Pulmonary artery endothelial cell (primary cell): ENCODE results near the gene LRRC55. TPM values are rescaled to one million over a fixed set of nuclear protein-coding genes. Genes with fewer than 3 reads are reported as not detected.

Experiments
- DNase-seq: peaks from one replicate; pipeline ENCODE4 v3.0.0-alpha.2; 2011; ENCODE audit warnings: low read depth, low spot score
- total RNA-seq: library from RNA; depleted of rRNA; stranded (reverse); fragments of >200 nt; gene quantifications from 2 replicates; pipeline ENCODE4 v1.2.3, GENCODE V29; 2014

Gene LRRC55, protein sequence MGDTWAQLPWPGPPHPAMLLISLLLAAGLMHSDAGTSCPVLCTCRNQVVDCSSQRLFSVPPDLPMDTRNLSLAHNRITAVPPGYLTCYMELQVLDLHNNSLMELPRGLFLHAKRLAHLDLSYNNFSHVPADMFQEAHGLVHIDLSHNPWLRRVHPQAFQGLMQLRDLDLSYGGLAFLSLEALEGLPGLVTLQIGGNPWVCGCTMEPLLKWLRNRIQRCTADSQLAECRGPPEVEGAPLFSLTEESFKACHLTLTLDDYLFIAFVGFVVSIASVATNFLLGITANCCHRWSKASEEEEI
- total RNA-seq, result not detected in 2 replicates

DNA sequence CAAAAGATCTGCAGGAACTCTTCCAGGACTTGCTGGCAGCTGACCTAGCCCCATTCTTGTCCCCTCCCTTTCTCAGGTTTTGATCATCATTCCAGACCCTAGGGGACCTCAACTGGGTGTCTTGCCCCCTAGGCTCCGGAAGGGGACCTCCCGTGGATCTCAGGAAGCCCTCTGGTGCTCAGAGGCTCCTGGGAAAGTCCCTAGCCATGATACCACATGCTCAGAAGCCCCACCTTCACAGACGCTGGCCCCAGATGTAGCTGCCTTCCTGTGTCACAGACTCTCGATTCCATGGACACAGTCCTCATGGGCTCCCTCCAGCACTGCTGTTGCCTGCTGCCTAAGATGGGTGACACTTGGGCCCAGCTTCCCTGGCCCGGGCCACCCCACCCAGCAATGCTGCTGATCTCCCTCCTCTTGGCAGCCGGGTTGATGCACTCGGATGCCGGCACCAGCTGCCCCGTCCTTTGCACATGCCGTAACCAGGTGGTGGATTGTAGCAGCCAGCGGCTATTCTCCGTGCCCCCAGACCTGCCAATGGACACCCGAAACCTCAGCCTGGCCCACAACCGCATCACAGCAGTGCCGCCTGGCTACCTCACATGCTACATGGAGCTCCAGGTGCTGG lies at the start of gene LRRC55:
TSS of gene LRRC55 (plus strand) at position 276 of the 628 bp plus-strand sequence. CDS start at position 346, 70 bp downstream.
- no peak for DNase-seq

DNA sequence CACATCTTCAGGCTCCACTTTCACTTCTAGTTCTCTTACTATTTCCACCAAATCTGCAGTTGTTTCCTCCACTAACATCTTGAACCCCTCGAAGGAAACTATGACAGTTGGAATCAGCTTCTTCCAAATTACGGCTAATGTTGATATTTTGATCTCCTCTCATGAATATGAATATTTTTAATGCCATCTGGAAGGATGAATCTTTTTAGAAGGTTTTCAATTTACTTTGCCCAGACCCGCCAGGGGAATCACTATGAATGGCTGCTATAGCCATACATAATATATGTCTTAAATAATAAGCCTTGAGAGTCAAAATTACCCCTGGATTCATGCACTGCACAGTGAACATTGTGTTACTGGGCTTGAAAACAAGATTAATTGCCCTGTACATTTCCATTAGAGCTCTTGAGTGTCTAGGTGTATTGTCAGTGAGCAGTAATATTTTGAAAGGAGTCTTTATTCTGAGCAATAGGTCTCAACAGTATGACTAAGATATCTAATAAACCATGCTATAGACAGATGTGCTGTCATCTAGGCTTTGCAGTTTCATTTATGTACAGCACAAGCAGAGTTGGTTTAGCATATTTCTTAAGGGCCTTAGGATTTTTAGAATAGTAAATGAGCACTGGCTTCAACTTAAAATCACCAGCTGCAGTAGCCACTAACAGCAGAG lies 48.3 kb upstream of the LRRC55 start:
- no peak for DNase-seq

DNA sequence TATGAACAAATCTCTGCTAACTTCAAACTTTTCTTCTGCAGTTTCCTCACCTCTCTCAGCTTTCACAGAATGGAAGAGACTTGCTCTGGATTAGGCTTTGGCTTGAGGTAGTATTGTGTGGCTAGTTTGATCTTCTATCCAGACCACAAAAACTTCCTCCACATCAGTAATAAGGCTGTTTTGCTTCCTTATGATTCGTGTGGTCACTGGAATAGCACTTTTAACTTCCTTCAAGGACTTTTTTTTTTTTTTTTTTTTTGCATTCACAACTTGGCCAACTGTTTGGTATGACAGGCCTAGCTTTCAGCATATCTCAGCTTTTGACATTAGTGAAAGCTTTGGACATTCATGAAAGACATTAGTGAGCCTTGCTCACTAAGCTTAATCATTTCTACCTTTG lies 47.5 kb upstream of the LRRC55 start:
- DNase-seq, result no peak

DNA sequence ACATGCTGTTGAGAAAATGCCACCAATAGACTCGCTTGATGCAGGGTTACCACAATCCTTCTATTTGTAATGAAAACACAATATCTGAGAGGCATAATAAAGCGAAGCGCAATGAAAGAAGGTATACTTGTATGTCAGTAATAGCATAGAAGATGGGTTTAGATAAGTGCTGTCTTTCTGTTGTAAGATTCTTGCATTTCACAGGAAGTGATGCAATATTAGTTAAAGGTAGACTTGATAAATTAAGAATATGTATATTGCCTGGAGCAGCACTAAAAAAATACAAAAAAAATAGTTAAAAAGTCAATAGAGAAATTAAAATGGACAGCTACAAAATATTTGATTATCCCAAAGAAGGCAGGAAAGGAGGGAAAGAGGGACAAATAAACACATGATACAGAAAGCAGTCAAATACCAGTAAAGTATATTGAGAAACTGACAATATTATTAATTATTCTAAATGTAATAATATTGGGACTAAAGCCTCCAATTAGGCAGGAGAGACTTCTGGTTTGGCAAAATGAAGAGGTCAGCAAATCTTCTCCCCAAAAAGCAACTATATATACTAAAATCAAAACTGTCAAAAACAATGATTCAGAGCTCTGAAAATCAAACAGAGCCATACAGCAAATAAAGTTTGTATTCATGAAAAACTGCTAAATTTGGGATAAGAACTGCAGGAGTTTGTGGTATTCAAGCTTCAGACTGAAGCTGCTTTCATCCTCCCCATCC lies 46.6 kb upstream of the LRRC55 start:
- no peak for DNase-seq

DNA sequence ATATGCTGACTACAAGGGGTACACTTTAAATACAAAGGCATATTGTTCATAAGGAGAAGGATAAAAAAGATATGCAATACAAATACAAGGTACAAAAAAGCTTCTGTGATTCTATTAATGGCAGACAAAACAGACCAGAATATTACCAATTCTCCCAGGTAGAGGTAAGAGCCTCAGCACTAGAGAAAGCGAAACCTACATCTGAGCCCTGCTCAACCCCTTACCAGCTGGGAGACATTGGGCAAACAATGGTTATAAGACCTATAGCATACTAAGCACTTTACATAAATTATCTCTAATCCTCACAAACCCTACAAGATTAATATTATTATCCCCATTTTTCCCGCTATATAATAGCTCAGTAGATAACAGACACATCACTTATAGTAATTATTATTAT lies 41.2 kb upstream of the LRRC55 start:
- DNase-seq, result no peak

DNA sequence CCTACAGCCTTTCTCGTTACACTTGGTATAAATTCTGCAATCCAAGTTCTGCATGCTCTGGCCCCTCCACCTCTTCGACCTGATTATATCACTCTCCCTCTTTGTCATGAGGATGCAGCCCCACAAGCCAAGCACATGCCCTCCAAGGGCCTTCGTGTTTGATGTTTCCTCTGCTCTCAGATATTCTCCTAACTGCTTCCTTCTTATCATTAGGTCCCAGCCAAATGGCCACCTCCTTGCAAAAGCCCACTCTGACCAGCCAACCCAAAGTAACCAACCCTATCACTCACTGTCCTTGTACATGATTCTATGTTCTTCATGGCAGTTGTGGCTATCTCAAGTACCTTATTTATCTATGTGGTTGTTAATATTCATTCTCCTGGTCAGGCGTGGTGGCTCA lies 38.3 kb upstream of the LRRC55 start:
- DNase-seq, result no peak

DNA sequence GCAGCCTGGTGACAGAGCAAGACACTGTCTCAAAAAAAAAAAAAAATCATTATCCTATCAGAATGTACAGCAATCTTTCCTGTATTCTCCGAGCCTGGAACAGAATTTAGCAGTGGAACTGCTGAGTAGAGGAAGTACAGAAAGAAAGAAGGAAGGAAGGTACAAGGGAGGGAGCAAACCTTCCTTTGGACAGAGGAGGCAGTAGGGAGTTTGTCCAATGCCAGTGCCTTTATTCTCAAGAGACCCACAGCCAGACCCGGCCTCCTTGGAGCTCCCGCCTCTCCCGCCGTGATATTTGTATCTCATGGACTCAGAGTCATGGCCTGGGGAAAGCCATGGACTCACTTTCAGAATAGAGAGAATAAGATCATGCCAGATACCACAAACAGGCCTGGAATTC lies 37.7 kb upstream of the LRRC55 start:
- no peak for DNase-seq

DNA sequence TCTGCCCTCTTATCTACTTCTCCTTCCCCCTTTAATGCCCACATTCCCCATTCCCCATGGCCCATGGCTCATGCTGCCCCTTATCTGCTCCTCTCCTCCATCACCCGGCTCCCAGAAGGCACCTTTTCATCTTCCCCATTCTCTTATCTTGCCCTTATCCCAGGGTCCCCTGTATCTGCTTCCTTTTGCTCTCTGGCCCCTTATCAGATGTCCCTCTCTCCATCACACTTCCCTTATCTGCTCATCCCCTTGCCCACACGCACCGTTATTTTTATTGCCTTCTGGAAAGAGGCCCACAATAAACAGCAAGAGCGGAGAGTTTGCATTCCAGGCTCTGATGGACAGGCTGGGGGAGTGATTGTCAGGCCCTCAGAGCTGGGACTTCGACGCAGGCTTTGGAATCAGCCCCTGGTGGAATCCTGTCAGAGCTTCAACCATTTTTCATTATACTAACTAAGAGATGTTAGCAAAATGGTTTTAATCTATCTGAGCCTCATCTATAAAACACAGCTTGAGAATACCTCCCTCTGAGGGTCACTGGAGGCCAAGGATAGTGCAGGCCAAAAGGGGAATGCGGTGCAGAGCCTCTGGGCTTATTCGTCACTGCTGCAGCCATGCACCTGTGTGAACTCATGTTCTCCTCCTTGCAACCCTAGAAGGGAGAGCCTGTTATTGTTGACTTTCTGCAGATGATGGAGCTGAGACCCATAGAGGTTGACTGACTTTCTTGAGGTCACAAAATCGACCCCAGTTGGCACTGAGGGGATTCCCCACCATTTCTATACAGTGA lies 37.0 kb upstream of the LRRC55 start:
- DNase-seq, result no peak

DNA sequence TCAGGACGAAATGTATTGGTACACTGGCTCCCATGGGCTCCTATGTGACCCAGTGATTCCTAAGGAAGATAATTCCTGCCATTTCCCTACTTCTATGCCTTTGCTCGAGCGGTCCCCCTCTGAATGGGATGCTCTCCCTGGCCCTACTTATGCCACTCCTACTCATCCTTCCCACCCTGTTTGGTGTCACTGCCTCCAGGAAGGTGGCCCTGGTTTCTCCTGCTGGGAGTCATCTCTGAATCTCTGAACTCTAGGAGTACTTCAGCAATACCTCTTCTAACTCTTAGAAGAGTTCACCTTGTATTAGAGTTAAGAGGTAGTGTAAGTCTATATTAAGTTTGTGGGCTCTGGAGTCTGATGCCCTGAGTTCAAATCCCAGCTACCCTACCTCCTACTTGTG lies 35.5 kb upstream of the LRRC55 start:
- DNase-seq, result no peak

DNA sequence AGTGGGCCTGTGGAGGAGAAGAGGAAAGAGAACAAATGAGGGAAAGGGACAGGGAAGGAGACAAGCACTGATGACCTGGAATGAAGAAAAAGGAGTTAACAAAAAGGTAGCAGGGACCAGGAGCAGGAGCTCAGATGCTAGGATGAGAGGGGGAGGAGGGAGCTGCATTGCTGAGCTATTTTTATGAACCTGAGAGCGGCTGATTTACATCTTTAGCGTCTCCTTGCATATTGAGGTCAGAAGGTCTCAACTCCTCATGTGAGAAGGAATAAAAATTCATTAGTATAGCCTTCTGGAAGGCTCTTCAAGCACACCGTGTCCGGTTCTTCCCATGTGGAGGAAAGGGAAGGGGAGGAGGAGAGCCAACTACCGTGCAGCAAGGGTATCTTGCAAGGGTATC lies 33.1 kb upstream of the LRRC55 start:
- DNase-seq, result no peak

DNA sequence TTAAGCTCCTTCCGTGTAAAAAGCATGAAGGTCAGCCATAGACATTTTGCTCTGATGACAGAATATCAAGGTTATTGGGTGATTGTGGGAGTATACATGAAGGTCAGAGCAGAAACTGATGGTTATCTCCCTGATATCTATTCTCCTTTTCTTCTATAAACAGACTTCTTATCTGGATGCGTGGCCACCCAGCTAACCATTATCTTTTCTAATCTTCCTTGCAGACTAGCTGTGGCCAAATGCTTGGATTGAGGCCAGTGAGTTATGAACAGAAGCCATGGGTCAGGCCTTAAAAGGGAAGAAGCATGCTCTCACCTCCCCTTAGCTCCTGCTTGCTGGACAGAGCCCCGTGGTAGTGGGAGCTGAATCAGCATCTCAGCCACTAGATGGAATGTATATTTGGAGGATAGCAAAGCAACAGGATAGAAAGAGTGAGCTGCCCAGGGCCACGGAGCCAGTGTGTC lies 31.3 kb upstream of the LRRC55 start:
- DNase-seq, result no peak

DNA sequence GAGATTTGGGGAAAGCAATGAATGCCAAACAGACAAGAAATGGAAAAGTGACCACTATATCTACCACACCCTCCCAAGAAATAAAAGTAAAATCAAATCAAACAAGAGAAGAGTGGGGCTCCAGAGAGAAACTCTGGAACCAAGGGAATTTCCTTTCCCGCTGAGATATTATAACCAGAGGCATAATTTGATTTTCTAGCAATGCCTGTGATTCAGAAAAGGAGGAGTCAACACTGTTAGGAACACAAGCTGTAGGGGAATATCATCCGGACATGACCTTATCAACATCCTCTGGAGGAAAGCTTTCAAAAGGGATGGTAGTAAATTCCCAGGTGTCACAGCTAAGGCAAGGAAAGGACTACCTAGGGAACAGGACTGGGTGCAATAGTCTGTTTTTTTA lies 29.6 kb upstream of the LRRC55 start:
- no peak for DNase-seq

DNA sequence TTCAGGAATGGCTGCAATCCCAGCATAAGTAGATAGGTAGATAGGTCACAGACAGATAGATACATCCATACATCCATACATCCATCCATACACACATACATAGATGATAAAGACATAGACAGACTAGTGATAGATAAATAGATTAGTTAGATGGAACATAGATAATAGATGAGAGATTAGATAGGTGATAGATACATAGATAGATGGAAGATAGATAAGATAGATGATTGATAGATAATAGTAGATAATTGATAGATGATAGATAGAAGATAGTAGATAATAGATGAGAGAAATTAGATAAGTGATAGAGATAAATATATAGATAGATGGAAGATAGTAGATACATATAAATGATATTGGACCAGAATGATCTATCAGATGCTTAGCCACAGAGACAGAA lies 28.3 kb upstream of the LRRC55 start:
- no peak for DNase-seq

DNA sequence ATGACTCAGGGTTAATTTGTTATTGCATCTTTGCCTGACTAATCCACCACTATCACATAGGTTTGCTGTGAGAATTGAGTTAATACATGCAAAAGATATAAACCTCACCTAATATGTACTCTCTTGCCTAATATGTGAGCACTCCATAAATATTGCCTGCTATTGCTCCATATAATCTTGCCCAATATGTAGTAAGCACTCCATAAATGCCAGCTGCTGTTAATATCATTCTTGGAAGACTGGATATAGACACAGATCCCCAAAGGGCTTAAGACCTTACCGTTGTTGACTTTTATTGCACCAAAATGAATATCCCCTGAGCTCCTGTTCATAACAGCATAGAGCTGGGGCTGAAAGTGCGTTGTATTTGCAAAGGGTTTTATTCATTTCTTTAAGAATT lies 27.0 kb upstream of the LRRC55 start:
- no peak for DNase-seq

DNA sequence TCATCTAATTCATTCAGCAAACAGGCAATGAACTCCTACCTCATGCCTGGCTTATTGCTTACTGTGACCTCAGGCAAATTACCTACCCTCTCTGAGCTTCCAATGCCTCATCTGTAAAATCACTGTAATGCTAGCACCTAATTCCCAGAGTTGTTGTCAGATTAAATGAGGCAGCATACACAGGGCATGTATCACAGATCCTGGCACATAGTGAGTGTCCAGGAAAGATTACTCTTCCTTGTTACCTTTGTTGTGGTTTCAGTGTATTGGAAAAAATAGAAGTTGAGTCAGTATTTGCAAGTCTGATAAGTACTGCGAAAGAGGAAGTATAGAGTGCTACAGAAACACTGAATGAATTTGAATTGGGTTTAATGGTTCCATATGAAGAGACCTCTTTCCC lies 26.4 kb upstream of the LRRC55 start:
- no peak for DNase-seq

DNA sequence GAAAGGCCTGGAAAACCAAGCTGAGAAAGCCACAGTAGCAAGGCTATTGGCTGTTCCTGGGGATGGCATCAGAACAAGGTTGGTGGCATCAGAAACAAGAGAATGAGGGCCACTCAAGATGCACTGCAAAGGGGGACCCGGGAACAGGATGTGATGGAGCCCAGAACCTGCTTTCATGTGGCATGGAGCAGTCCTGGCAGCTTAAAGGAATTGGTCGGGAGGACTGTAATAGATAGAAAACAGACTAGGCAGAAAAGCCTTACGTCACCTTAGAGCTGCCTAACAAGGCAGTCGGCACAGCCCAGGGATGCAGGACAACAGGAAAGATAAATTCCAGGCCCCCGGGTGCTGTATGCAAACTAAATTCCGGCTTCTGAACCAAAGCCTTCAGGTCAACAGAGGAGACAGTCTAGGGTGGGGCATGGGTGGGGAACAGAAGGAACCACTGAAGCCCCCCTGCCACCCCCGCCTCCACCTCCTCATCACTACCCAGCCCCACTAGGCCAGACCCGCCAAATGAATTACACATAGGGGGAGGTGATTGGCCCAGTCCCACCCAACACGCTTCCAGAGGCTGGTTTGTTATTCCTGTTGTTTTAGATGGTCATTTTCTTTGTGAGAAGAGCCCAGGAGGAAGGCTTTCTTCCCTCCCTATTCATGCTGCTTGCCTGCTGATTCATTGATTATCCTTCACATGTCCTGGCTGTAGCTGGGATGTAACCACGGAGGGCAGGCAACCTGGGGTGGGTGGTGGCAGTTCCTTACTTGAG lies 25.7 kb upstream of the LRRC55 start:
- DNase-seq, result no peak

DNA sequence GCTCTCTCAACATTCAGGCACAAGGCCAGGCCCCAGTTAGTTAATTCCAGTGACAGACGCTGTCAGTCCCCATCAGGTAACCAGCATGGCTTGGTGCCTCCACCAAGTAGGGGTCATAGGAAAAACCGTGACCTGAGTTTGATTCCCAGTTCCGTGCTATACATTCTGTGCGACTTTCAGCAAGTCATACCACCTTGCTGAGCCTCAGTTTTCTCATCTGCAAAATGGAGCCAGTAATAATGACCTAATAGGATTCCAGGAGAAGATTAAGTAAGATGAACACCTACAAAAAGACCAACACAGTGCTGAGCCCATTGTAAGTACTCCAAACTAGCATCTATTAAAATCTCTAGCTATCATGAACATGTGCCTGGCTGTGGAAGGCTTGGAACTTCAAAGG lies 24.8 kb upstream of the LRRC55 start:
- no peak for DNase-seq

DNA sequence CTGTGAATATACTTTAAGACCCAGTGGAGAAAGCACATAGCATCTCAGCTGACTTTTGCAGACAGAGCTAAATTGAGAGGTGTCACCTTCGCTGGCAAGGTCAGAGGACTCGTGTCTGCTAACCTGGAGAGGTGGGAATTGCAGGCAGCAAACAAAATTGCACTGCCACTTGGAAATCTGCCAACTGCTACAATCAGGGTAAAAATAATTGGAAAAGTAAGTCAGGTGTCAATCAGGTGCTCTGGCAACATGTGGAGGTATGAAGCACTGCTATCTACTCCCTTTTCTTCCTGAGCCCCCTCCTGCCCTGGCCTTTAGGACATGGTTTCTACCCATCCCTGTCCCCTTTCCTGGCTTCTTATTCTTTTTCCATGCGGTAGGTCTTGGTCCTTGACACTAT lies 24.1 kb upstream of the LRRC55 start:
- no peak for DNase-seq

DNA sequence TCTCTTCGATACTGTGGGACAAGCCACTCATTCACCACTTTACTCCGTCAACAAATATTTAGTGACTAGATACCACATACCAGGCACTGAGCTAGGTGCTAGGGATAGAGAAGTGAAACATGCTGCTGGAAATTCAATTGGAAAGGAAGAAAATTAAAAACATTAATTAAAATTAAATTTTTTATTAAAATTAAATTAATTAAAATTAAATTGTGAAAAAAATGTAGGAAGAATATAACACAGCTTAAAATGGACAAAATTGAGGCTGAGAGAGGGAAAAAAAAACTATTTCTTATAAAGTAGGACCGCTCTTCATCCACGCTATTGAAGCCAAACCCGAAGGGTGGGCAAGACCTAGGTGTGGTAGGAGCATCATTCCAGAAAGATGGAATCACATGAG lies 23.6 kb upstream of the LRRC55 start:
- DNase-seq, result no peak

DNA sequence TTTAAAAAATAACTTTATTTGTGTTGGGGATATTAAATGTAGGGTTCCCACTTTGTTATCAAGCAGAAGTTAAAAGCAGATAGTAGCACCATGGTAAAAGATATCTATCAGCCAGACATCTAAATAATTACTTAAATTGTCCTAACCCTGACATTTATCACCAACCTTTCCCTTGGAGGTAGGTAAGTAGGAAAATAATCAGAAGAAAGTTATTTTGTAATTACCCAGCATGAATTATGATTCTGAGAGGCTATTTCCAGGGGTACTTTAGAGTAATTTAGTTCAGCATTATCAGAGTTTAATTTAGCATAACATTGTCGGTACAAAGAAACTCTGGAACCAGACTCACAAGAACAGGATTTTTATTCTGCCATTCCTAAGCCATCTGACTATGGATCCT lies 23.2 kb upstream of the LRRC55 start:
- no peak for DNase-seq

DNA sequence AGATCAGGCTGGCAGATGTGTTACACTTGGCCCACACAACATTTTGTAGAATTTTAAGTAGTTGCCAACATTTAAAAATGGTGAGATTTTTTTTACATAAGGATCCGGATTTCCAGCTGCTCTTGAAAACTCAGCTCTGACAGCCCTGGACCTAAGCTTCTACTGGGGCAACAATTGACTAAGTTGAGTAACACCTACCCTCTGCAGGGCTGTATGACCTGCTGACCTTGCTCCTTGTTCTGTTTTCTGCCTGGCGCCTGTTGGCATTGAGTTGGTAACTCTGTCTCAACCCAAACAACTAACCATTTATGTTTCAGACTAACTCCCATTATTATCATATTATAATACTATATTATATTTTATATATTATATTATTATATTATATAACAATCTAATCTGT lies 21.1 kb upstream of the LRRC55 start:
- no peak for DNase-seq
